Subcutaneous abdominal adipose tissue (tissue), 5 donors: ENCODE measurements around the gene LPAR1.

Source experiments
- H3K27ac ChIP-seq: one replicate; pipeline ENCODE4 v1.7.0; 2013; ENCODE audit warnings: low read depth, mild to moderate bottlenecking, inconsistent platforms, low read length, moderate library complexity
- H3K27me3 ChIP-seq, 5 donors: one replicate each; pipeline ENCODE4 v1.7.0; 2013; ENCODE audit warnings: low read length in 5 of 5, inconsistent platforms in 1 of 5; ENCODE audit not compliant: control insufficient read depth in 5 of 5, insufficient read depth in 4 of 5
- H3K36me3 ChIP-seq, 5 donors: one replicate each; pipeline ENCODE4 v1.7.0; 2013; ENCODE audit warnings: low read length in 5 of 5; ENCODE audit not compliant: control insufficient read depth in 5 of 5, insufficient read depth in 5 of 5
- H3K4me1 ChIP-seq, 5 donors: one replicate each; pipeline ENCODE4 v1.7.0; 2013; ENCODE audit warnings: low read length in 5 of 5, mild to moderate bottlenecking in 3 of 5, moderate library complexity in 1 of 5; ENCODE audit not compliant: control insufficient read depth in 5 of 5, insufficient read depth in 5 of 5
- H3K4me3 ChIP-seq, 5 donors: one replicate each; pipeline ENCODE4 v1.7.0; 2013; ENCODE audit warnings: low read length in 5 of 5, low read depth in 1 of 5
- H3K9ac ChIP-seq, 5 donors: one replicate each; pipeline ENCODE4 v1.7.0; 2013; ENCODE audit warnings: low read length in 5 of 5, mild to moderate bottlenecking in 4 of 5, moderate library complexity in 3 of 5
- H3K9me3 ChIP-seq, 5 donors: one replicate each; pipeline ENCODE4 v1.7.0; 2013; ENCODE audit warnings: low read length in 5 of 5; ENCODE audit not compliant: control insufficient read depth in 5 of 5
- donor health status: healthy.
- donor health status: healthy.
- donor health status: healthy.
- donor health status: healthy.
- donor health status: healthy.

LPAR1 gene

DNA sequence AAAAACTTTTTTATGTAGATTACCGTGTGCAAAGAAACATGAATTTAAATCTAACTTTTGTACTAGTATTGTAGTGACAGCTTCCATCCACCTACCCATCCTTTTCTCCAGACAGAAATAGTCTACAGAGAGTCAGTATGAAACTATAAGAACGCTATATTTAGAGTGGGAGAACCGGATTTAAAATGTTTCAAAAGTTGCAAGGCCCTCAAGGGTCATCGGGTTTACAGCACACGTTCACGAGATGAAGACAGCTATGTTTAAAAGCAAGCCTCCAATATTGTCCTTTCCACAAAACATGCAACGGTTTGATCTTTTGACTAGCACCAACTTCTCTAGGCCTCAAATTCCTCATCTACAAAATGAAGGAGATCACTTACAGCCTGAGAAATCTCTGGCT lies 139.9 kb downstream of the LPAR1 start:
- Histone ChIP-seq H3K27ac (no peak overlapping the region), H3K36me3 (no peaks in the 10 kb centered on the region), H3K27me3 (no peaks in the 10 kb centered on the region), H3K9ac (no peak overlapping the region), H3K4me1 (peaks cover 0 to 8% (median 3%) of the 10 kb centered on the region in 5 donors), H3K4me3 (no peak overlapping the region), H3K9me3 (peaks cover 0 to 9% (median 4%) of the 10 kb centered on the region in 5 donors)

- Histone ChIP-seq H3K27me3 (no peaks in the 10 kb centered on the region), H3K27ac (peak overlapping the region; percentile 28), H3K36me3 (no peaks in the 10 kb centered on the region), H3K4me3 (no peak overlapping the region), H3K9ac (no peak overlapping the region), H3K4me1 (peaks cover 0 to 8% (median 3%) of the 10 kb centered on the region in 5 donors), H3K9me3 (peaks cover 0 to 9% (median 4%) of the 10 kb centered on the region in 5 donors)
These were observed 140.3 kb downstream of the LPAR1 start for GRCh38 chr9:110897943-110898342.

DNA sequence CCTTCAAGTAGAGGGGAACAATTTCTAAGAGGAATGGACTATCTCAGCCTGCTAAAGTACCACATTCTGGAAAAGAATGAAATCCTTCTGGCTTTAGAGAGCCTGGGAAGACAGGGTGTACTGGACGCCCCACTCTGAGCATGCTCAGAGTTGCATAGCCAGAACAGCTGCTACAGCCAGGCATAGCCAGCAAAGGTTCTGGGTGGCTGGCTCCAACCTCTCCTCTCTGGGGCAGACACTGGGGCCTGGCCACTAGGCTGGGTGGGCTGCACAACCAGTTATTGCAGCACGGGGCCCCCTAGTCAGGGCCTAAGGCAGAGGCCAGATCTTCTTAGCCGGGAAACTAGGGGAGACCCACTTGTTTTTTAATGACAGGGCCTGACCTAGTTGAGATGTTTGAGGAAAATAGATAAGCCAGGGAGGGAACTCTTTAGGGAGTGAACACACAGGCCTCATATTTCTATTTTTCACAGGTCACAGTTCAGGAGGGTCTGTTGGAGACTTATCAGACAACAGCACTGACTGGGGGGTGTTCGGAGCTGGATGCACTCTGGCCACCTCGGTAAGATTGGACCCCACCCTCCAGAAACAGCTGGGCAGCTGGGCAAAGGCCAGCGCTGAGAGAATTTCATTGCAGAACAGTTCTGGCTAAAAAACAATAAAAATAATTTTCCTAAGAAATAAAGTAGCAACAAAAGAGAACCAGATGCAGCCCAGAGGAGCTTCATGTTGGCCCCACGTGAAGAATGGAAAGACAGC lies 142.9 kb downstream of the LPAR1 start:
- Histone ChIP-seq H3K27me3 (no peaks in the 10 kb centered on the region), H3K9me3 (no peaks in the 10 kb centered on the region), H3K27ac (no peak overlapping the region), H3K9ac (no peak overlapping the region), H3K36me3 (no peaks in the 10 kb centered on the region), H3K4me1 (peaks cover 0 to 5% (median 3%) of the 10 kb centered on the region in 5 donors), H3K4me3 (no peak overlapping the region)

- Histone ChIP-seq H3K27ac (no peak overlapping the region), H3K9me3 (no peaks in the 10 kb centered on the region), H3K36me3 (no peaks in the 10 kb centered on the region)
These were observed 143.5 kb downstream of the LPAR1 start for GRCh38 chr9:110894731-110895130.

DNA sequence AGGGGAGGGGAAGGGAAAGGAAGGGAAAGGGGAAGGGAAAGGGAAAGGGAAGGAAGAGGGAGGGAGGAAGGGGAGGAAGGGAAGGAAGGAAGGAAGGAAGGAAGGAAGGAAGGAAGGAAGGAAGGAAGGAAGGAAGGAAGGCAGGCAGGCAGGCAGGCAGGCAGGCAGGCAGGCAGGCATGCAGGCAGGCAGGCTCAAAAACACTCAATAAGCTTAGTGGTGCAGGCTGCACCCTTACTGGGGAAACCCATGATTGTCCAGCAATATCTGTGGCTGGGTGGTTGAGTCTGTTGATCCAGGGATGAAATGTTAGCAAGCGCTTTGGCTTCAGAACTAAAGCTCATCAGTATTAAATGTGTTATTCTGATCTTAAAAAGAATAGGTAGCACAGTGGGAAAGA lies 145.6 kb downstream of the LPAR1 start:
- H3K4me1 ChIP-seq, result peaks cover 0 to 5% (median 0%) of the 10 kb centered on the region in 5 donors
- H3K9ac ChIP-seq, result no peak overlapping the region
- no peaks in the 10 kb centered on the region for H3K27me3 ChIP-seq
- no peak overlapping the region for H3K4me3 ChIP-seq
- no peaks in the 10 kb centered on the region for H3K9me3 ChIP-seq
- H3K36me3 ChIP-seq, result no peaks in the 10 kb centered on the region
- no peak overlapping the region for H3K27ac ChIP-seq

More at GRCh38 chr9:110894731-110895130, 143.5 kb downstream of the LPAR1 start:
- Histone ChIP-seq H3K4me3 (no peak overlapping the region), H3K4me1 (peaks cover 0 to 5% (median 3%) of the 10 kb centered on the region in 5 donors), H3K27me3 (no peaks in the 10 kb centered on the region), H3K9ac (no peak overlapping the region)

- Histone ChIP-seq H3K4me3 (no peak overlapping the region), H3K36me3 (no peaks in the 10 kb centered on the region), H3K27me3 (no peaks in the 10 kb centered on the region), H3K4me1 (peaks cover 0 to 3% (median 0%) of the 10 kb centered on the region in 5 donors), H3K9me3 (no peaks in the 10 kb centered on the region), H3K9ac (no peak overlapping the region), H3K27ac (no peak overlapping the region)
These were observed 146.5 kb downstream of the LPAR1 start for GRCh38 chr9:110891760-110892159.

DNA sequence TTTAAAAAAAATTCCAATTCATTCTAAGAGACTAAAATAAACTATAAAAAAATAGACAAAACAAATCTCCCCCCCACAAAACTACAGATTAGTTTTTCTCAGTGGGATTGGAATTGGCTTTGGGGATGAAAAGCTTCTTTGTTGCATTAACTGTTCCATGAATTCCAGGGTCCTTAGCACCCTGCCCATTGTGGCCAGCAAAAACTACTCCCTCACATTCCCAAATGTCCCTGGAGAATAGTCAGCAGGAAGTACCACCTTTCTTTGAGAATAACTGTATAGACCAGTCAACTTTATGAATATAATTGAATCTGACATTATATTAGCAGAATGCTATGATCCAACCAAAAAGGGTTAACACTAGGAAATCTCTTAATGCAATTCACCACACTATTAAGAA lies 147.9 kb downstream of the LPAR1 start:
- Histone ChIP-seq H3K9ac (no peak overlapping the region), H3K4me1 (peaks cover 0 to 6% (median 0%) of the 10 kb centered on the region in 5 donors), H3K9me3 (no peaks in the 10 kb centered on the region), H3K27me3 (no peaks in the 10 kb centered on the region), H3K27ac (no peak overlapping the region), H3K4me3 (no peak overlapping the region), H3K36me3 (no peaks in the 10 kb centered on the region)

DNA sequence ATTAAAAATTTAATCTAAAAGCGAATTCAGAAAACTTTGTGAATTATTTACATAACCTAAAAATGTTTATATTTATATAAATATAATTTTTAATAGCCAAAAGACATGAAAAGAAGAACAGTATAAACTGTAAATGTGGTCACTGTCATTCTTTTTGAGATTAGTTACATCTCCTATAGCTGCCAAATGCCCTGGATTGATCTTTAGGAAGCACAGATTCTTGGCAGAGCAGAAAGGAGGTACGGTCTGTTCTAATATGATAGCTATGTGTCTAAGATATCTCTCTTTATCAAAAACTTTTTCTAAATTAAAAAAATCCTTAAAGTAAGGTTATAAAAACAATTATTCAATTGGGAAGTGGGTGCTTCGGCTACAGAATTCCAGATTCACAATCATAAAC lies 151.0 kb downstream of the LPAR1 start:
- Histone ChIP-seq H3K4me3 (no peak overlapping the region), H3K9ac (no peak overlapping the region), H3K9me3 (no peaks in the 10 kb centered on the region), H3K27me3 (no peaks in the 10 kb centered on the region), H3K4me1 (peaks cover 0 to 6% (median 0%) of the 10 kb centered on the region in 5 donors), H3K36me3 (no peaks in the 10 kb centered on the region), H3K27ac (no peak overlapping the region)

DNA sequence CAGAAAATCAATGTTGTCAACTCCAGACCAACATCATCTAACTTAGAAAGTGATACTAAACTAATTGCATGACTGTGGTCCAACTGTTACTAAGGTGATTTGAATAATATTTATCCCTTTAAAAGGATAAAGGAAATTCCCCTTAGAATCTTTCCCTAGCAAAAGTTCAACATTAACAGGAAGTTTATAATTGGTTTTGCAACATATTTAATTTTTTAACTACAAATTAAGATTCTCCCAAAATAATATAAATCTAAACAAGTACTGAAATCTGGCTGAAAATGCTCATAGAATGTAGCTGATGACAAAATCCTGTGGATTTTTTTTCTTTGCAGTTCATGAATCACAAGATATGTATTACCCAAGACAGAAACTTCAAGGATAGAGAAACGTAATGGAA lies 151.4 kb downstream of the LPAR1 start:
- Histone ChIP-seq H3K4me3 (no peak overlapping the region), H3K27me3 (no peaks in the 10 kb centered on the region), H3K4me1 (peaks cover 0 to 6% (median 0%) of the 10 kb centered on the region in 5 donors), H3K9me3 (no peaks in the 10 kb centered on the region), H3K9ac (no peak overlapping the region), H3K36me3 (no peaks in the 10 kb centered on the region), H3K27ac (no peak overlapping the region)

DNA sequence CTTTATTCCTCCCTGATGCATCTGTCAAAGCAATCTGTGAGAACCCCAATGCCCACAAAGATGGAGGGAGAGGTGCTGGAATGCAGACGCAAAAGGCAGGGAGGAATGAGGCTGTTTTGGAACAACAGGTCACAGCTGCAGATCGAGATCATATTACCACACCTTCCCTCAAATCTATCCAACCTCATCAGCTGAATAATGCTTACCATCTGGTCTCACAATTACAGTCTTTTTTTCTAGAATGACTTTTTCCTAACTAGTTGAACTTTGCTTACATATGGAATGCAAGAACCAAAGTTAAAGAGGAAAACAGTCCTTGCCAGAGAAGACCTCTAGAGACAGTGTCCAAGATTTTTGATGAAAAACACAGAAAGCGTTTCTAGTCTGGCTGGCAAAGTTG lies 158.1 kb downstream of the LPAR1 start:
- Histone ChIP-seq H3K9ac (no peak overlapping the region), H3K36me3 (peaks cover 0 to 3% (median 0%) of the 10 kb centered on the region in 5 donors), H3K4me3 (no peak overlapping the region), H3K27ac (no peak overlapping the region), H3K27me3 (no peaks in the 10 kb centered on the region), H3K4me1 (peaks cover 0 to 9% (median 3%) of the 10 kb centered on the region in 5 donors), H3K9me3 (no peaks in the 10 kb centered on the region)
